IMR-90 (cell line): ENCODE data around the gene OCSTAMP. TPM values are rescaled to one million over a fixed set of nuclear protein-coding genes. Genes with fewer than 3 reads are reported as not detected.

Source experiments
- ATAC-seq: fragments of 200-7000 bp; cut with Tn5 transposase; 2 replicates; pipeline ENCODE4 v1.9.1; 2020; ENCODE audit warnings: low read depth, mild to moderate bottlenecking, moderate library complexity
- BruUV-seq: library from RNA; stranded (reverse); fragments of 400-500 nt; replicated peaks from 2 replicates; lab custom pipeline; 2021; lab: Mats Ljungman, UMichigan
- CTCF ChIA-PET: fragments of 300-600 bp; formaldehyde crosslinking; extraction: SDS; loops from one replicate; lab custom pipeline; 2021; ENCODE audit warnings: antibody characterized with exemption; lab: Yijun Ruan, JAX
- POLR2A ChIA-PET: fragments of 300-600 bp; sonication (Branson Sonifier 250); formaldehyde crosslinking; loops from one replicate; lab custom pipeline; 2022; ENCODE audit warnings: antibody characterized with exemption; ENCODE audit not compliant: unreplicated experiment; lab: Charles Lee
- DNase-seq: peaks from one replicate; pipeline ENCODE4 v3.0.0; 2013
- H2AFZ ChIP-seq: replicated peaks from 2 replicates; pipeline ENCODE3; 2013; ENCODE audit warnings: low read length, mild to moderate bottlenecking; ENCODE audit not compliant: poor library complexity
- H2AK5ac ChIP-seq: 2 replicates; pipeline ENCODE4 v1.6.1; 2013; ENCODE audit warnings: low read depth, low read length, inconsistent platforms
- H2AK9ac ChIP-seq: replicated peaks from 2 replicates; pipeline ENCODE3; 2013; ENCODE audit warnings: mild to moderate bottlenecking, low read depth, low read length, moderate library complexity; ENCODE audit not compliant: poor library complexity
- H2BK120ac ChIP-seq: 2 replicates; pipeline ENCODE4 v1.6.1; 2013; ENCODE audit warnings: low read depth, low read length, inconsistent platforms
- H2BK15ac ChIP-seq: 3 replicates; pipeline ENCODE4 v1.6.1; 2013; ENCODE audit warnings: low read depth, low read length, inconsistent platforms
- H2BK20ac ChIP-seq: 2 replicates; pipeline ENCODE4 v1.6.1; 2013; ENCODE audit warnings: low read depth, mild to moderate bottlenecking, inconsistent platforms, low read length, moderate library complexity
- H2BK5ac ChIP-seq: 2 replicates; pipeline ENCODE4 v1.6.1; 2013; ENCODE audit warnings: mild to moderate bottlenecking, low read depth, low read length, inconsistent platforms; ENCODE audit not compliant: poor library complexity, severe bottlenecking
- H3K14ac ChIP-seq: replicated peaks from 2 replicates; pipeline ENCODE4 v1.6.1; 2013; ENCODE audit warnings: low read depth, low read length, inconsistent platforms
- H3K18ac ChIP-seq: 2 replicates; pipeline ENCODE4 v1.6.1; 2013; ENCODE audit warnings: low read depth, low read length, control low read depth
- H3K23ac ChIP-seq: 2 replicates; pipeline ENCODE4 v1.6.1; 2013; ENCODE audit warnings: low read depth, low read length, inconsistent platforms
- H3K27ac ChIP-seq: 2 replicates; pipeline ENCODE4 v1.5.1; 2013; ENCODE audit warnings: mild to moderate bottlenecking, control low read depth, low read length; ENCODE audit not compliant: insufficient read depth
- H3K27me3 ChIP-seq: 2 replicates; pipeline ENCODE4 v1.6.1; 2013; ENCODE audit warnings: low read length; ENCODE audit not compliant: control insufficient read depth, insufficient read depth
- H3K36me3 ChIP-seq: 2 replicates; pipeline ENCODE4 v1.6.1; 2013; ENCODE audit warnings: low read length, mixed read lengths; ENCODE audit not compliant: control insufficient read depth, insufficient read depth
- H3K4ac ChIP-seq: 2 replicates; pipeline ENCODE4 v1.6.1; 2013; ENCODE audit warnings: low read depth, low read length, inconsistent platforms
- H3K4me1 ChIP-seq: 2 replicates; pipeline ENCODE4 v1.6.1; 2013; ENCODE audit warnings: low read length, mixed read lengths; ENCODE audit not compliant: control insufficient read depth, insufficient read depth
- H3K4me2 ChIP-seq: 2 replicates; pipeline ENCODE4 v1.6.1; 2013; ENCODE audit warnings: low read depth, mild to moderate bottlenecking, control low read depth, low read length, moderate library complexity
- H3K4me3 ChIP-seq: 2 replicates; pipeline ENCODE4 v1.5.1; 2013; ENCODE audit warnings: low read depth, mild to moderate bottlenecking, control low read depth, low read length, moderate library complexity; ENCODE audit not compliant: insufficient read depth
- H3K56ac ChIP-seq: 2 replicates; pipeline ENCODE4 v1.6.1; 2013; ENCODE audit warnings: low read length, inconsistent platforms; ENCODE audit not compliant: insufficient read depth; ENCODE audit errors: extremely low read depth
- H3K79me1 ChIP-seq, 2 experiments: 2 replicates each; pipeline ENCODE4 v1.6.1; 2013; ENCODE audit warnings: low read length in 2 of 2, inconsistent platforms in 1 of 2, low read depth in 1 of 2
- H3K9ac ChIP-seq: 2 replicates; pipeline ENCODE4 v1.6.1; 2013; ENCODE audit warnings: low read depth, low read length, control low read depth
- H3K9me1 ChIP-seq: 2 replicates; pipeline ENCODE4 v1.6.1; 2013; ENCODE audit warnings: low read length, inconsistent platforms; ENCODE audit not compliant: insufficient read depth
- H3K9me3 ChIP-seq: 2 replicates; pipeline ENCODE4 v1.6.1; 2013; ENCODE audit warnings: low read length; ENCODE audit not compliant: control insufficient read depth, insufficient read depth
- H4K20me1 ChIP-seq: 2 replicates; pipeline ENCODE4 v1.6.1; 2013; ENCODE audit warnings: low read length, inconsistent platforms; ENCODE audit not compliant: insufficient read depth
- H4K5ac ChIP-seq: 2 replicates; pipeline ENCODE4 v1.6.1; 2013; ENCODE audit warnings: mild to moderate bottlenecking, low read depth, low read length, control low read depth
- H4K8ac ChIP-seq, 2 experiments: 2 replicates each; pipeline ENCODE4 v1.6.1; 2013; ENCODE audit warnings: low read depth in 2 of 2, low read length in 2 of 2, control low read depth in 1 of 2, inconsistent platforms in 1 of 2
- H4K91ac ChIP-seq: 2 replicates; pipeline ENCODE4 v1.6.1; 2013; ENCODE audit warnings: low read depth, low read length, inconsistent platforms; ENCODE audit not compliant: insufficient read depth
- CEBPB ChIP-seq: IDR thresholded peaks from 2 replicates; pipeline ENCODE4 v1.6.1; 2012; ENCODE audit warnings: low read depth, low read length, improper control_type of control experiment
- MAZ ChIP-seq: IDR thresholded peaks from 2 replicates; pipeline ENCODE4 v1.6.1; 2012; ENCODE audit warnings: low read depth, mild to moderate bottlenecking, low read length, improper control_type of control experiment, moderate library complexity, borderline replicate concordance
- NFE2L2 ChIP-seq: fragments of 150-350 bp; IDR thresholded peaks from 2 replicates; pipeline ENCODE4 v1.6.1; 2016; ENCODE audit warnings: low read depth, mild to moderate bottlenecking, low read length
- RAD21 ChIP-seq: IDR thresholded peaks from 2 replicates; pipeline ENCODE4 v1.6.1; 2012; ENCODE audit warnings: low read length, improper control_type of control experiment
- RCOR1 ChIP-seq: IDR thresholded peaks from 2 replicates; pipeline ENCODE4 v1.6.1; 2012; ENCODE audit warnings: mild to moderate bottlenecking, low read length, improper control_type of control experiment; ENCODE audit not compliant: insufficient replicate concordance
- WGBS, 2 experiments: methylation state at CpG; one replicate each; pipeline versions ENCODE4 v1.1.5 to v1.1.7; 2013; ENCODE audit warnings: missing lambda C conversion rate in 2 of 2; ENCODE audit not compliant: insufficient read length in 1 of 2; ENCODE audit errors: extremely low coverage in 2 of 2; 5-methylcytosine and 5-hydroxymethylcytosine counted together
- dilution Hi-C: fragments of 300-500 bp; cut with HindIII; formaldehyde crosslinking; loops from one replicate; pipeline ENCODE4 v1.14.3; 2018; ENCODE audit warnings: low sequenced_read_pairs; ENCODE audit not compliant: unreplicated experiment
- in situ Hi-C: fragments of 300-500 bp; cut with MboI; formaldehyde crosslinking; loops from 3 replicates; pipeline ENCODE4 v1.14.3; 2019; ENCODE audit warnings: low sequenced_read_pairs, inconsistent platforms, mixed read lengths
- intact Hi-C: fragments of 100-400 bp; cut with micrococcal nuclease; formaldehyde crosslinking; loops from 2 replicates; pipeline ENCODE4 v1.10.0; 2022
- polyA plus RNA-seq, 3 experiments: library from polyadenylated mRNA; depleted of rRNA; stranded (reverse); fragments of >200 nt; gene quantifications; 2 replicates each; pipeline ENCODE4 v1.2.3, GENCODE V29; 2012; ENCODE audit warnings: low replicate concordance in 1 of 3
- total RNA-seq: library from RNA; depleted of rRNA; stranded (reverse); fragments of >200 nt; gene quantifications from 2 replicates; pipeline ENCODE4 v1.2.3, GENCODE V29; 2012

The OCSTAMP gene
- total and polyA plus RNA-seq, 2 of the 4 experiments (the other 2 are of a cell fraction) = not detected

DNA sequence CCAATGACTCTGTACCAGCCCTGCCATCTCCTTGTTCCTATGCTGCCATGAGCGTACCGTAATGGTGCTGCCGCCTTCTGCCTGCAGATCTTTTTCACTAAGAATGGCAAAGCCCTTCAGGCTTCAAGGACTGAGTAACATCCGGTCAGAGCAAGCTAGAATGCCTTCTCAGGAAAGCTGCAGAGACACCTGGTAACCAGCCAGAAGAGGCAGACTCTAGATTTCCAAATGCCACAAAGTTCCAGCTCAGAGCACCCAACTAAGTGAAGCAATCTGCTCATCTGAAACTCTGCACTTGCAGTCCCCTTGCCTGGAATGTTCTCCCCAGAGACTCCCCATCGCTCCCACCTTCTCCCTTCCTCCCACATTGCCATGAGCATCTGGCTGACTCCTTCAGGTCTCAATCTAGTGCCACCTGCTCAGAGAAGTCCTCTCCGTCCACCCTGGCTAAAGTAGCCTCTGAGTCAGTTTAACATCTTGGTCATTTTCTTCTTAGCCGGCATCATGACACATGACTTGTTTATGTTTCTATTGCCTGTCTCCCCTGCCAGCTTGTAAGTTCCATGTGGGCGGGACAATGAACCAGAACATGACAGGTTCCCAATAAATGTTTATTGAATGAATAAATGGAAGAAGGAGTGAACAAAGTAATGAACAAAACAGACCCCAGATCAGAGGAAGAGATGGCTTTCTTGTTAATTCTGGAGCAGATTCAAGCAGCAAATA is 6.9 kb upstream of the OCSTAMP start:
- Histone ChIP-seq H3K18ac (no peak overlapping the region), H4K91ac (no peak overlapping the region), H3K14ac (no peak overlapping the region), H3K23ac (no peak overlapping the region), H3K27me3 (no peaks in the 10 kb centered on the region; the same call in 1 of the 2 replicates), H3K27ac (no peak overlapping the region), H2AK9ac (no peak overlapping the region), H3K4me3 (no peak overlapping the region), H2BK20ac (no peak overlapping the region), H3K9ac (no peak overlapping the region), H3K56ac (no peak overlapping the region), H2AFZ (peak overlapping the region; percentile 18), H2AK5ac (no peak overlapping the region), H2BK120ac (no peak overlapping the region), H4K8ac (no peak overlapping the region), H2BK5ac (no peak overlapping the region), H3K9me1 (no peaks in the 10 kb centered on the region; the same call in 1 of the 2 replicates), H3K79me1 (no peaks in the 10 kb centered on the region), H2BK15ac (no peak overlapping the region), H3K4me1 (peaks cover 1% of the 10 kb centered on the region; the same call in 1 of the 2 replicates), H3K9me3 (no peaks in the 10 kb centered on the region), H4K20me1 (no peaks in the 10 kb centered on the region), H4K5ac (no peak overlapping the region), H3K4ac (no peak overlapping the region), H3K36me3 (no peaks in the 10 kb centered on the region), H3K4me2 (no peak overlapping the region)
- TF ChIP-seq RCOR1 = no peak
- TF ChIP-seq CEBPB = peak; percentile 17; the same call in 1 of the 2 replicates
- no peak for TF ChIP-seq RAD21
- TF ChIP-seq NFE2L2 = no peak
- TF ChIP-seq MAZ = no peak
- DNase-seq (peak; percentile 60), ATAC-seq (no peak)
- ChIA-PET CTCF (no interaction called here), POLR2A (no interaction called here)
- intact Hi-C loops (loop anchor here (5.0 kb wide), 1 partner anchor 125 kb away; no protein-coding TSS in a partner anchor), in situ Hi-C loops (no loop called here), dilution Hi-C loops (no loop called here)
- no TSS peak for BruUV-seq
- WGBS, 2 experiments = 96% methylated on average over 4 of the region's 8 CpGs; no CpG with 5 or more reads in 1 of the 2 experiments
